Naive B cell (primary cell): Measurements from ENCODE around the gene KRT39. TPM values are rescaled to one million over a fixed set of nuclear protein-coding genes. Genes with fewer than 3 reads are reported as not detected.
A peak's percentile ranks its signal among the peaks of the same experiment; 100 is the strongest.

Experiments
- ATAC-seq, 2 donors: fragments of 150-1000 bp; cut with Tn5 transposase; 2 replicates each; pipeline ENCODE4 v1.10.0; 2021; ENCODE audit warnings: low read depth in 2 of 2, mild to moderate bottlenecking in 2 of 2, moderate library complexity in 2 of 2
- DNase-seq: peaks from one replicate; pipeline ENCODE4 v3.0.0; 2022
- H3K27ac Mint-ChIP-seq, 6 donors: one replicate each; pipeline ENCODE4 v1.8.0; 2020 to 2022; ENCODE audit warnings: mild to moderate bottlenecking in 6 of 6, mixed read lengths in 6 of 6, moderate library complexity in 5 of 6, inconsistent platforms in 2 of 6
- H3K27me3 Mint-ChIP-seq, 3 donors: one replicate each; pipeline ENCODE4 v1.8.0; 2021 to 2022; ENCODE audit warnings: mixed read lengths in 3 of 3, mild to moderate bottlenecking in 1 of 3
- H3K36me3 Mint-ChIP-seq, 2 donors: one replicate each; pipeline ENCODE4 v1.8.0; 2020 to 2022; ENCODE audit warnings: mixed read lengths in 2 of 2, inconsistent platforms in 1 of 2, mild to moderate bottlenecking in 1 of 2
- H3K4me1 Mint-ChIP-seq, 3 donors: one replicate each; pipeline ENCODE4 v1.8.0; 2020 to 2022; ENCODE audit warnings: mixed read lengths in 3 of 3, inconsistent platforms in 1 of 3, mild to moderate bottlenecking in 1 of 3, moderate library complexity in 1 of 3
- H3K4me3 Mint-ChIP-seq, 8 donors: one replicate each; pipeline ENCODE4 v1.8.0; 2020 to 2022; ENCODE audit warnings: mild to moderate bottlenecking in 8 of 8, mixed read lengths in 8 of 8, moderate library complexity in 8 of 8, inconsistent platforms in 2 of 8
- H3K9me3 Mint-ChIP-seq, 7 donors: one replicate each; pipeline ENCODE4 v1.8.0; 2020 to 2022; ENCODE audit warnings: mixed read lengths in 7 of 7, mild to moderate bottlenecking in 5 of 7, inconsistent platforms in 2 of 7, moderate library complexity in 1 of 7
- polyA plus RNA-seq, 6 donors: library from polyadenylated mRNA; unstranded; fragments of 300-500 nt; fragmentation: Illumina TruSeq; gene quantifications; one replicate each; pipeline ENCODE4 v1.2.3, GENCODE V29; 2021; ENCODE audit warnings: low read depth in 6 of 6

KRT39 gene
- polyA plus RNA-seq, 6 donors from 2014 or later, result not detected

- ATAC-seq (no peak), DNase-seq (no peak)
- Mint-ChIP-seq H3K27ac (no peak overlapping the region), H3K36me3 (no peaks in the 10 kb centered on the region), H3K9me3 (peaks cover 0 to 3% (median 0%) of the 10 kb centered on the region in 7 donors), H3K4me1 (no peaks in the 10 kb centered on the region), H3K27me3 (peaks cover 42 to 70% (median 56%) of the 10 kb centered on the region in 3 donors), H3K4me3 (no peak overlapping the region)
Observed at GRCh38 chr17:40997361-40997760, 30.6 kb upstream of the KRT39 start.

- Mint-ChIP-seq H3K27me3 (peaks cover 37 to 70% (median 62%) of the 10 kb centered on the region in 3 donors), H3K4me3 (no peak overlapping the region), H3K9me3 (peaks cover 0 to 3% (median 0%) of the 10 kb centered on the region in 7 donors), H3K36me3 (no peaks in the 10 kb centered on the region), H3K27ac (no peak overlapping the region), H3K4me1 (no peaks in the 10 kb centered on the region)
- ATAC-seq (no peak), DNase-seq (no peak)
Observed at GRCh38 chr17:40996829-40997228, 30.1 kb upstream of the KRT39 start.

GRCh38 chr17:40995116-40995515, 28.4 kb upstream of the KRT39 start:
- H3K27ac Mint-ChIP-seq, result no peak overlapping the region
- no peaks in the 10 kb centered on the region for H3K36me3 Mint-ChIP-seq
- peaks cover 0 to 8% (median 0%) of the 10 kb centered on the region in 7 donors for H3K9me3 Mint-ChIP-seq
- DNase-seq (no peak), ATAC-seq (no peak)
- H3K27me3 Mint-ChIP-seq, result peaks cover 35 to 61% (median 56%) of the 10 kb centered on the region in 3 donors
- no peak overlapping the region for H3K4me3 Mint-ChIP-seq
- no peaks in the 10 kb centered on the region for H3K4me1 Mint-ChIP-seq

- H3K4me3 Mint-ChIP-seq, result no peak within 1 kb of the TSS
- H3K36me3 Mint-ChIP-seq, result no peaks in the 10 kb centered on the region
- H3K4me1 Mint-ChIP-seq, result no peaks in the 10 kb centered on the region
- peaks cover 0 to 5% (median 0%) of the 10 kb centered on the region in 7 donors for H3K9me3 Mint-ChIP-seq
- H3K27ac Mint-ChIP-seq, result peak within 1 kb of the TSS in 3 of 6 donors; percentile 6 to 94 (median 37)
- DNase-seq (no peak), ATAC-seq (no peak)
- H3K27me3 Mint-ChIP-seq, result peaks cover 35 to 52% (median 46%) of the 10 kb centered on the region in 3 donors
Observed at GRCh38 chr17:40993839-40994238, 27.1 kb upstream of the KRT39 start, which contains the start of gene KRTAP3-3. Gene KRTAP3-3, minus strand, starts transcription at chr17:40994164. Its CDS starts 67 bp downstream, at chr17:40994097.

GRCh38 chr17:40993084-40993483, 26.3 kb upstream of the KRT39 start:
- Mint-ChIP-seq H3K27ac (no peak overlapping the region), H3K9me3 (peaks cover 0 to 5% (median 0%) of the 10 kb centered on the region in 7 donors), H3K4me3 (no peak overlapping the region), H3K27me3 (peaks cover 35 to 46% (median 42%) of the 10 kb centered on the region in 3 donors), H3K4me1 (no peaks in the 10 kb centered on the region), H3K36me3 (no peaks in the 10 kb centered on the region)
- no peak for ATAC-seq
- no peak for DNase-seq

GRCh38 chr17:40992666-40993065, 25.9 kb upstream of the KRT39 start:
- ATAC-seq, result no peak
- H3K27me3 Mint-ChIP-seq, result peaks cover 36 to 42% (median 41%) of the 10 kb centered on the region in 3 donors

GRCh38 chr17:40986920-40987319, 20.2 kb upstream of the KRT39 start:
- Mint-ChIP-seq H3K36me3 (no peaks in the 10 kb centered on the region), H3K4me1 (peaks cover 5 to 11% (median 7%) of the 10 kb centered on the region in 3 donors), H3K27ac (no peak overlapping the region), H3K27me3 (peaks cover 19 to 33% (median 24%) of the 10 kb centered on the region in 3 donors), H3K9me3 (peaks cover 0 to 5% (median 0%) of the 10 kb centered on the region in 7 donors), H3K4me3 (no peak overlapping the region)
- DNase-seq, result no peak
- ATAC-seq, result no peak

More at GRCh38 chr17:40992666-40993065, 25.9 kb upstream of the KRT39 start:
- Mint-ChIP-seq H3K4me1 (peaks cover 2 to 3% (median 3%) of the 10 kb centered on the region in 3 donors), H3K9me3 (peaks cover 0 to 5% (median 0%) of the 10 kb centered on the region in 7 donors), H3K27ac (no peak overlapping the region), H3K36me3 (no peaks in the 10 kb centered on the region), H3K4me3 (no peak overlapping the region)
- no peak for DNase-seq

- no peak for ATAC-seq
- Mint-ChIP-seq H3K4me3 (no peak within 1 kb of the TSS), H3K9me3 (no peaks in the 10 kb centered on the region), H3K27me3 (peaks cover 19 to 41% (median 28%) of the 10 kb centered on the region in 3 donors), H3K36me3 (no peaks in the 10 kb centered on the region), H3K27ac (peak within 1 kb of the TSS in 1 of 6 donors; percentile 29), H3K4me1 (peaks cover 5 to 11% (median 7%) of the 10 kb centered on the region in 3 donors)
- DNase-seq, result no peak
Observed at GRCh38 chr17:40984226-40984625, 17.5 kb upstream of the KRT39 start, which contains the start of gene KRT40. Gene KRT40, minus strand, starts transcription at chr17:40984326. Its CDS starts 53 bp downstream, at chr17:40984273.

GRCh38 chr17:40981115-40981514, 14.4 kb upstream of the KRT39 start:
- Mint-ChIP-seq H3K36me3 (no peaks in the 10 kb centered on the region), H3K4me3 (no peak overlapping the region), H3K9me3 (no peaks in the 10 kb centered on the region), H3K27me3 (peaks cover 21 to 38% (median 34%) of the 10 kb centered on the region in 3 donors), H3K27ac (no peak overlapping the region), H3K4me1 (no peaks in the 10 kb centered on the region)
- no peak for DNase-seq
- ATAC-seq, result no peak

GRCh38 chr17:40980596-40980995, 13.8 kb upstream of the KRT39 start:
- ATAC-seq (no peak), DNase-seq (no peak)
- H3K36me3 Mint-ChIP-seq, result no peaks in the 10 kb centered on the region
- no peak overlapping the region for H3K4me3 Mint-ChIP-seq
- peaks cover 24 to 39% (median 29%) of the 10 kb centered on the region in 3 donors for H3K27me3 Mint-ChIP-seq
- no peaks in the 10 kb centered on the region for H3K9me3 Mint-ChIP-seq
- no peaks in the 10 kb centered on the region for H3K4me1 Mint-ChIP-seq
- no peak overlapping the region for H3K27ac Mint-ChIP-seq

- no peaks in the 10 kb centered on the region for H3K36me3 Mint-ChIP-seq
- no peak overlapping the region for H3K4me3 Mint-ChIP-seq
- DNase-seq (no peak), ATAC-seq (no peak)
- H3K27me3 Mint-ChIP-seq, result peaks cover 28 to 39% (median 33%) of the 10 kb centered on the region in 3 donors
- H3K9me3 Mint-ChIP-seq, result no peaks in the 10 kb centered on the region
- H3K4me1 Mint-ChIP-seq, result no peaks in the 10 kb centered on the region
- no peak overlapping the region for H3K27ac Mint-ChIP-seq
Observed at GRCh38 chr17:40980117-40980516, 13.4 kb upstream of the KRT39 start.

- H3K27me3 Mint-ChIP-seq, result peaks cover 32 to 37% (median 33%) of the 10 kb centered on the region in 3 donors
- no peaks in the 10 kb centered on the region for H3K9me3 Mint-ChIP-seq
- no peak for ATAC-seq
Observed at GRCh38 chr17:40978575-40979151, 11.9 kb upstream of the KRT39 start.

GRCh38 chr17:40975516-40975915, 8.8 kb upstream of the KRT39 start:
- Mint-ChIP-seq H3K27me3 (peaks cover 25 to 34% (median 31%) of the 10 kb centered on the region in 3 donors), H3K27ac (no peak overlapping the region), H3K9me3 (no peaks in the 10 kb centered on the region), H3K4me3 (no peak overlapping the region), H3K36me3 (no peaks in the 10 kb centered on the region), H3K4me1 (no peaks in the 10 kb centered on the region)
- ATAC-seq (no peak), DNase-seq (no peak)

More at GRCh38 chr17:40978575-40979151, 11.9 kb upstream of the KRT39 start:
- Mint-ChIP-seq H3K36me3 (no peaks in the 10 kb centered on the region), H3K27ac (no peak overlapping the region), H3K4me1 (no peaks in the 10 kb centered on the region), H3K4me3 (no peak overlapping the region)
- DNase-seq, result no peak

- ATAC-seq (no peak), DNase-seq (no peak)
- Mint-ChIP-seq H3K9me3 (no peaks in the 10 kb centered on the region), H3K4me3 (no peak overlapping the region), H3K36me3 (no peaks in the 10 kb centered on the region), H3K4me1 (no peaks in the 10 kb centered on the region), H3K27me3 (peaks cover 20 to 31% (median 25%) of the 10 kb centered on the region in 3 donors), H3K27ac (no peak overlapping the region)
Observed at GRCh38 chr17:40974366-40974765, 7.6 kb upstream of the KRT39 start.
